NCI-H748 treated with DMSO at 0.1 percent for 48 hours (cell line): ENCODE results near the gene ARHGEF26.

ENCODE experiments used
- DNase-seq: peaks from one replicate; lab custom pipeline; 2025; lab: John Stamatoyannopoulos, UW

ARHGEF26 gene

GRCh38 chr3:154252759-154253638, 131.8 kb downstream of the ARHGEF26 start:
- DNase-seq: peak; percentile 11

GRCh38 chr3:154254527-154254926, 133.3 kb downstream of the ARHGEF26 start:
- no peak for DNase-seq

- no peak for DNase-seq
Measured at GRCh38 chr3:154273381-154273780, 152.2 kb downstream of the ARHGEF26 start.

- no peak for DNase-seq
Measured at GRCh38 chr3:154274348-154274747, 153.2 kb downstream of the ARHGEF26 start.

- no peak for DNase-seq
Measured at GRCh38 chr3:154275292-154275691, 154.1 kb downstream of the ARHGEF26 start.

- DNase-seq: peak; percentile 7
Measured at GRCh38 chr3:154275965-154276364, 154.8 kb downstream of the ARHGEF26 start.

- DNase-seq: no peak
Measured at GRCh38 chr3:154280161-154280560, 159.0 kb downstream of the ARHGEF26 start.

GRCh38 chr3:154285221-154285620, 164.0 kb downstream of the ARHGEF26 start:
- no peak for DNase-seq

- DNase-seq: no peak
Measured at GRCh38 chr3:154290187-154290586, 169.0 kb downstream of the ARHGEF26 start.

GRCh38 chr3:154294016-154294415, 172.8 kb downstream of the ARHGEF26 start:
- DNase-seq: no peak

- DNase-seq: no peak
Measured at GRCh38 chr3:154301561-154301960, 180.4 kb downstream of the ARHGEF26 start.

GRCh38 chr3:154304116-154304786, 183.1 kb downstream of the ARHGEF26 start:
- no peak for DNase-seq

- no peak for DNase-seq
Measured at GRCh38 chr3:154304936-154305335, 183.7 kb downstream of the ARHGEF26 start.

GRCh38 chr3:154307363-154307762, 186.2 kb downstream of the ARHGEF26 start:
- DNase-seq: no peak
